ENCODE results near the gene POF1B. TPM values are rescaled to one million over a fixed set of nuclear protein-coding genes. Genes with fewer than 3 reads are reported as not detected.

The POF1B gene
- total and polyA plus RNA-seq, 2 donors (not counting 3 experiments of a cell fraction or from before 2014, with no cell fraction given): 0.20 TPM; not detected in 1

DNA sequence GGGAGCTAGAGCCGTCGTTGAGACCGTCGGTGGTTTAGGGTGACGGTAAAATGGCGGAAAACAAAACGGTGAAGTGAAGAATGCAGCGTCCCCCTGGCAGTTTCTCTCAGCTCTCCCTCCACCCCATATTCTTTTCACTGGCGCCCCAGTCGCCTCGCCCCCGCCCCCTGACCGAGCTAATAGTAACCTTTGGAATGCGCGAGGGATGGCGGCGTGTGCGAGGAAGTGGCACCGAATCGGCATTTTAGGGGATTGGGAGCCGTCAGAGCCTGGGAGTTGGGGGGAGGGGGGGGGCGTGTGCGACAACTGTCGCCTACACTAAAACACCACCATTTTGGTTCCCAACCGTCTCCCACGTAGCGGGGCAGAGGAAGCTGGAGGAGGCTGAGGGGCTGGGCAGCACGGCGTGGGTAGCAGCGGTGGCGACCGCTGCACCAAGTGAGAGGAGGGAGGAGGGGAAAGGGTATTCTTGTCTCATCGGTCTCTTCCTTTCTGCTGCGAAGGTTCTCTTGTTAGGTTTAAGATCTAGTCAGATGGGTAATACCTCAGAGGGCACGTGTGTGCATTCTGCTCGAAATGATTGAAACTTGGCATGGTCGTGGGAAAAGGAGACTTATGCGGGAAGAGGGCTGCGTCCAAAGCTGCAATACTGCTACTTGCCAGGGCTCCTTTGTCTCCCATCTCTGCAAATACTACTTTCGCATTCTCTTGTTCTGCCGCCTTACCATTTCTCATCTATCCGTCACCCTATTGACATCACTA is 134.8 kb downstream of the POF1B start:
- peak overlapping the region; percentile 85 for H3K9ac ChIP-seq (replicated peaks; ENCODE audit: extremely low read depth, insufficient read depth, low read length)
- H3K27ac ChIP-seq (ENCODE audit: insufficient read depth, low read depth, low read length): peak overlapping the region; percentile 38
- no peaks in the 10 kb centered on the region for H3K9me3 ChIP-seq (replicated peaks; ENCODE audit: control insufficient read depth, insufficient read depth, low read length)
- no peaks in the 10 kb centered on the region for H4K20me1 ChIP-seq (replicated peaks; ENCODE audit: control insufficient read depth, extremely low read depth, insufficient read depth, low read length)
- DNase-seq (ENCODE audit: low read depth, low spot score): peak; percentile 30
- dilution Hi-C loops (cut with MboI; ENCODE audit: extremely low pct_ligation_motif_present, low sequenced_read_pairs) (no loop called here), intact Hi-C loops (cut with micrococcal nuclease) (no loop called here)
- peak overlapping the region; percentile 62 to 70 (median 68) for H3K4me3 ChIP-seq (replicated peaks in 1 of 3; ENCODE audit: insufficient read depth in 1 of 3, low read depth in 1 of 3, low read length in 3 of 3)
- BruUV-seq (replicated peaks): no TSS peak
- POLR2A ChIA-PET: no interaction called here
- no peaks in the 10 kb centered on the region for H3K79me2 ChIP-seq (ENCODE audit: control insufficient read depth, insufficient read depth, low read length)
- no peaks in the 10 kb centered on the region for H3K27me3 ChIP-seq (ENCODE audit: control insufficient read depth in 2 of 2, insufficient read depth in 2 of 2, low read length in 2 of 2)
- FAIRE-seq: peak; percentile 70
- H3K9me1 ChIP-seq (replicated peaks; ENCODE audit: control insufficient read depth, extremely low read depth, insufficient read depth, low read length): no peaks in the 10 kb centered on the region
- H2AFZ ChIP-seq (ENCODE audit: low read depth, low read length): peak overlapping the region; percentile 80
- CTCF ChIA-PET: interaction anchor here (0.6 to 2.0 kb wide), 3 partner anchors 134 to 891 kb away, joined by 3 to 4 read pairs (median 3); no protein-coding TSS in a partner anchor
- H3K36me3 ChIP-seq (ENCODE audit: control insufficient read depth in 2 of 2, extremely low read depth in 1 of 2, insufficient read depth in 2 of 2, low read length in 2 of 2): no peaks in the 10 kb centered on the region
- H3K4me2 ChIP-seq (ENCODE audit: insufficient read depth, low read length): peak overlapping the region; percentile 87
- TF ChIP-seq POLR2AphosphoS5 (IDR thresholded peaks at IDR 0.05; ENCODE audit: insufficient read depth, low read depth, low read length): no peak
- TF ChIP-seq, protein P1, sequence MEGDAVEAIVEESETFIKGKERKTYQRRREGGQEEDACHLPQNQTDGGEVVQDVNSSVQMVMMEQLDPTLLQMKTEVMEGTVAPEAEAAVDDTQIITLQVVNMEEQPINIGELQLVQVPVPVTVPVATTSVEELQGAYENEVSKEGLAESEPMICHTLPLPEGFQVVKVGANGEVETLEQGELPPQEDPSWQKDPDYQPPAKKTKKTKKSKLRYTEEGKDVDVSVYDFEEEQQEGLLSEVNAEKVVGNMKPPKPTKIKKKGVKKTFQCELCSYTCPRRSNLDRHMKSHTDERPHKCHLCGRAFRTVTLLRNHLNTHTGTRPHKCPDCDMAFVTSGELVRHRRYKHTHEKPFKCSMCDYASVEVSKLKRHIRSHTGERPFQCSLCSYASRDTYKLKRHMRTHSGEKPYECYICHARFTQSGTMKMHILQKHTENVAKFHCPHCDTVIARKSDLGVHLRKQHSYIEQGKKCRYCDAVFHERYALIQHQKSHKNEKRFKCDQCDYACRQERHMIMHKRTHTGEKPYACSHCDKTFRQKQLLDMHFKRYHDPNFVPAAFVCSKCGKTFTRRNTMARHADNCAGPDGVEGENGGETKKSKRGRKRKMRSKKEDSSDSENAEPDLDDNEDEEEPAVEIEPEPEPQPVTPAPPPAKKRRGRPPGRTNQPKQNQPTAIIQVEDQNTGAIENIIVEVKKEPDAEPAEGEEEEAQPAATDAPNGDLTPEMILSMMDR (IDR thresholded peaks at IDR 0.05; ENCODE audit: extremely low read depth in 1 of 2, insufficient read depth in 1 of 2, low read depth in 1 of 2, low read length in 2 of 2): no peak
- TF ChIP-seq MYC (IDR thresholded peaks at IDR 0.05; ENCODE audit: low read depth, low read length): no peak
- no peak for TF ChIP-seq FOS (IDR thresholded peaks at IDR 0.05; ENCODE audit: borderline replicate concordance, insufficient read depth, low read length)
- no peak for TF ChIP-seq GATA2 (IDR thresholded peaks at IDR 0.05; ENCODE audit: insufficient read depth, insufficient read length, low read depth, low read length)
- TF ChIP-seq, protein P2, sequence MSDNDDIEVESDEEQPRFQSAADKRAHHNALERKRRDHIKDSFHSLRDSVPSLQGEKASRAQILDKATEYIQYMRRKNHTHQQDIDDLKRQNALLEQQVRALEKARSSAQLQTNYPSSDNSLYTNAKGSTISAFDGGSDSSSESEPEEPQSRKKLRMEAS (IDR thresholded peaks at IDR 0.05; ENCODE audit: insufficient read depth, insufficient read length): no peak
- no peak for TF ChIP-seq POLR2A (IDR thresholded peaks at IDR 0.05; ENCODE audit: low read depth, low read length)
- no peak for TF ChIP-seq JUN (IDR thresholded peaks at IDR 0.05; ENCODE audit: borderline replicate concordance, insufficient read depth, insufficient read length, low read depth)
- no peak for TF ChIP-seq EZH2 (IDR thresholded peaks at IDR 0.05; ENCODE audit: borderline replicate concordance, low read depth, low read length, severe bottlenecking)
- no peaks in the 10 kb centered on the region for H3K4me1 ChIP-seq (ENCODE audit: control insufficient read depth, extremely low read depth, insufficient read depth, low read length)

Data from endothelial cell of umbilical vein (primary cell).